Fibroblast of villous mesenchyme (primary cell): Measurements from ENCODE around the gene ST8SIA1. TPM values are rescaled to one million over a fixed set of nuclear protein-coding genes. Genes with fewer than 3 reads are reported as not detected.

Experiments used
- DNase-seq: peaks from one replicate; pipeline ENCODE4 v3.0.0-alpha.2; 2010; ENCODE audit warnings: low read depth
- H3K4me3 ChIP-seq: 2 replicates; pipeline ENCODE4 v1.5.1; 2011; ENCODE audit warnings: low read depth, mild to moderate bottlenecking, low read length
- CTCF ChIP-seq: IDR thresholded peaks from 2 replicates; pipeline ENCODE4 v1.5.1; 2012; ENCODE audit warnings: low read depth, mild to moderate bottlenecking, low read length; ENCODE audit not compliant: insufficient read depth
- total RNA-seq: library from RNA; depleted of rRNA; stranded (reverse); fragments of >200 nt; gene quantifications from 2 replicates; pipeline ENCODE4 v1.2.3, GENCODE V29; 2012

The ST8SIA1 gene
- total RNA-seq, 1 donor = 0.43 TPM

DNA sequence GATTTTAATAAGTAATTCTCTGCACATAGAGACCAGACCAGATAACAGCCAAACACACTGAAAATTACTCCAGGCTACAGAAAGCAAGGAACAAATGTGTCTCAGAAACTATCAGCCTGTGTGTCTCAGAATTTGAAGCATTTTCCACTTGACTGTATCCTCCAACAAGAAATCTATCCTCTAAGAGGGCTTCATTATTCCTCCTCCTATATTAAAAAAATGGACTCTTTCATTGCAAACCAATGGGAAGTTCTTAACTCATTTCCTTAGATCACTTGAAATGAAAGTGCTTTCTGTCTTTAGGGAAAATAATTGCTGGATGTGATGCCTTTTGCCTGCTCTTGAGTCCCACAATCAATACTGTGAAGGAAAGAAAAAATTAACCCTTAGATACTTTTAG lies 2.3 kb downstream of the ST8SIA1 start:
- no peak for TF ChIP-seq CTCF
- DNase-seq = no peak
- H3K4me3 ChIP-seq = no peak overlapping the region

DNA sequence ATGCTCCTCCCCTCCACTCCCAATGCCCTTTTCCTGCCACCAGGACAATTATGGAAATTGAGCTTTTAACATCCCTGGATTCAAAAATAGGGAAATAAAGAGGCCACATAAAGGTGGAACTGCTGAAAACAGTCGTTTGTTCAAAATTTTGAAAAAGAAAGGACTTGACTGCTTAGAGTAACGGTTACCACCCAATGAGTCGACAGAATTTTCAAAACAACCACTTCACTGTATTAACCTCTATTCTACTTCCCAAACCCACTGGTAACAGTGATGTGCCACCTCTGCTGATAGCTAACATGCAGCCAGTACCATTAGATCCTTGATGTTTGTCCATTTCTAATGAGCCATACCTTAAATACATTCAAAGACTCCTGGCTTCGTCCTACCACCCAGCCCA lies 4.9 kb downstream of the ST8SIA1 start:
- DNase-seq = no peak
- TF ChIP-seq CTCF = no peak
- H3K4me3 ChIP-seq = no peak overlapping the region

DNA sequence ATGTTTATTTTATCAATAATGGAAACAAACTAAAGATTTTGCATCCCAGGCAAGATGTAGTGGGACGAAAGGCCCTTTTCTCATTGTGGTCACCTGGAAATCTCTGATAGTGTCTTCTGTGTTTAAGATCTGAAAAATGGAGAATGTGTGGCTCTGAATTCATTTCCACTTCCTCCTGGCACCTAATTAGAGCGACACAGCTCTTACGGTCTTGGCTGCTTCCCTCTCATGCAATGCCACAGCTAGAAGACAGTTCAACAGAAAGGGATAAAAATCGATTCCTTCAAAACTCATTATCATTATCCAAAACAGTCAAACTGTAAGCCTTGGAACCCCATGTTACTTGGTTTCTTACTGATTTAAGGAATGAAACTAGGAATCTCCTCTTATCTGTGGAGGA lies 9.3 kb downstream of the ST8SIA1 start:
- TF ChIP-seq CTCF = no peak
- no peak for DNase-seq
- H3K4me3 ChIP-seq = no peak overlapping the region

DNA sequence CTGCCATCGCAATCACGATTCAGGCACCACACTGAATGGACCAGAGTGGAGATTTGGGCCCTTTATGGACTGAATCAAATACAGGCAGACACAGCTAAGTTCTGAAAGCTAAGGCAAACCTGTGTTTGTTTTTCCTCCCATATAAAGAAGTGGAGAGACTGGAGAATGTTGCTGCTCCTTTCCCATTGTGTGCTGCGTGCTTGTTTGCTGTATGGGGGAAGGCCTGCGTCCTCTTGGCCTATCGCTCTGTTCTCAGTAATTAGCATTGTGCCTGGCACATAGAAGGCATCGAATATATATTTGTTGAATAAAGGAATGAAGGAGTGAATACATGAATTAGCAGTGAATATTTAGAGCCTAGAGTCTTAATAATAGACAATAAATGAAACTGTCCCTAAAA lies 12.4 kb downstream of the ST8SIA1 start:
- no peak for TF ChIP-seq CTCF

GRCh38 chr12:22321638-22322037 lies 12.9 kb downstream of the ST8SIA1 start:
- no peak for TF ChIP-seq CTCF
- no peak for DNase-seq
- H3K4me3 ChIP-seq = no peak overlapping the region

More for the DNA sequence above, 12.4 kb downstream of the ST8SIA1 start:
- H3K4me3 ChIP-seq = no peak overlapping the region
- no peak for DNase-seq

- H3K4me3 ChIP-seq = no peak overlapping the region
- no peak for DNase-seq
- no peak for TF ChIP-seq CTCF
Measured at GRCh38 chr12:22321018-22321605, 13.4 kb downstream of the ST8SIA1 start.

GRCh38 chr12:22318108-22318737 lies 16.3 kb downstream of the ST8SIA1 start:
- no peak for DNase-seq
- no peak overlapping the region for H3K4me3 ChIP-seq
- no peak for TF ChIP-seq CTCF
